Endodermal cell (in vitro differentiated cells): ENCODE results near the gene GOLM1. TPM values are rescaled to one million over a fixed set of nuclear protein-coding genes. Genes with fewer than 3 reads are reported as not detected.

Experiments used
- DNase-seq: peaks from one replicate; pipeline ENCODE4 v3.0.0-alpha.2; 2017
- H3K27ac ChIP-seq: 2 replicates; pipeline ENCODE4 v1.5.1; 2013; ENCODE audit warnings: mild to moderate bottlenecking, low read depth, low read length, moderate library complexity
- H3K27me3 ChIP-seq: 2 replicates; pipeline ENCODE4 v1.6.1; 2013; ENCODE audit warnings: mild to moderate bottlenecking, low read length, moderate library complexity; ENCODE audit not compliant: insufficient read depth, control insufficient read depth, poor library complexity, severe bottlenecking
- H3K36me3 ChIP-seq: 2 replicates; pipeline ENCODE4 v1.7.0; 2013; ENCODE audit warnings: mild to moderate bottlenecking, low read length, moderate library complexity; ENCODE audit not compliant: control insufficient read depth, insufficient read depth
- H3K4me1 ChIP-seq: one replicate; pipeline ENCODE4 v1.7.0; 2013; ENCODE audit warnings: low read length; ENCODE audit not compliant: control insufficient read depth, insufficient read depth
- H3K4me3 ChIP-seq: 2 replicates; pipeline ENCODE4 v1.5.1; 2013; ENCODE audit warnings: mild to moderate bottlenecking, low read length, moderate library complexity
- H3K9ac ChIP-seq: 2 replicates; pipeline ENCODE4 v1.6.1; 2013; ENCODE audit warnings: mild to moderate bottlenecking, low read length, moderate library complexity; ENCODE audit not compliant: poor library complexity, severe bottlenecking; ENCODE audit errors: extremely low read depth
- H3K9me3 ChIP-seq: 2 replicates; pipeline ENCODE4 v1.6.1; 2013; ENCODE audit warnings: mild to moderate bottlenecking, low read length, moderate library complexity; ENCODE audit not compliant: control insufficient read depth
- H3K27ac Mint-ChIP-seq: 2 replicates; pipeline ENCODE4 v1.8.0; 2020; ENCODE audit warnings: mixed read lengths
- H3K27me3 Mint-ChIP-seq: 2 replicates; pipeline ENCODE4 v1.8.0; 2021; ENCODE audit warnings: mild to moderate bottlenecking, mixed read lengths; ENCODE audit not compliant: insufficient read depth
- H3K36me3 Mint-ChIP-seq: 2 replicates; pipeline ENCODE4 v1.8.0; 2020; ENCODE audit warnings: low read depth, mixed read lengths
- H3K4me1 Mint-ChIP-seq: 2 replicates; pipeline ENCODE4 v1.8.0; 2020; ENCODE audit warnings: mixed read lengths
- H3K4me3 Mint-ChIP-seq: 2 replicates; pipeline ENCODE4 v1.8.0; 2020; ENCODE audit warnings: mild to moderate bottlenecking, moderate library complexity, mixed read lengths
- H3K9me3 Mint-ChIP-seq: 2 replicates; pipeline ENCODE4 v1.8.0; 2020; ENCODE audit warnings: mild to moderate bottlenecking, mixed read lengths
- WGBS, 2 experiments: methylation state at CpG; one replicate each; pipeline versions ENCODE4 v1.1.5 to v1.1.7; 2013; ENCODE audit warnings: missing lambda C conversion rate in 2 of 2, mixed read lengths in 1 of 2; ENCODE audit not compliant: insufficient coverage in 1 of 2, insufficient read length in 1 of 2; 5-methylcytosine and 5-hydroxymethylcytosine counted together
- total RNA-seq, 2 donors: library from RNA; stranded (reverse); fragmentation: NEBNext Ultra II Directional in 1 of 2; extraction: Animal tissue kit (Norgen Biotek cat#: 25700) in 1 of 2; gene quantifications; 2 replicates in 1 of 2; 3 replicates in 1 of 2; pipeline ENCODE4 v1.2.1, GENCODE V29; 2021
- TF ChIP-seq, protein P1 (sequence below): fragments of 200-600 bp; sonication (generic); conservative IDR thresholded peaks from 2 replicates; pipeline ENCODE4 v1.5.0; 2021; ENCODE audit warnings: antibody characterized with exemption, mild to moderate bottlenecking

The GOLM1 gene
- total RNA-seq, 2 donors from 2014 or later: 64.5 to 66.4 TPM

DNA sequence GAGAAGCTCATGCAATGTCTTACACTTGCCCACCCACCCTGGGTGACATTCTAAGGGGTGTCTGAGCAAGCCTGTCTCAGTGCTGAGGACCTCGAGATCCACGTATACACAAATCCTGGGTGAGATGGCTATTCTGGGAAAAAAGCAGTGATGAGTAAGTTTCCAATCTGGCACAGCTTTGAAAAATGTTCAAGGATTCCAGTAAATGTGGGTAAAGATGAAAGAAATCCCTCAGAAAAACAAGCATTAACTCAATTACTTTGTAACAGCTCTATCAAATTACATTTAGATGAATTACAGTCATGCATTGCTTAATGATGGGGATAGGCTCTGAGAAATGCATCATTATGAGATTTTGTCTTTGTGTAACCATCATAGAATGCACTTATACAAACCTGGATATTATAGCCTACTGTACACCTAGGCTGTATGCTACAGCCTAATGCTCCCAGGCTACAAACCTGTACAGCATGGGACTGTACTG lies 26.9 kb downstream of the GOLM1 start:
- no peak overlapping the region for H3K27ac Mint-ChIP-seq
- H3K4me1 ChIP-seq: peaks cover 3% of the 10 kb centered on the region

DNA sequence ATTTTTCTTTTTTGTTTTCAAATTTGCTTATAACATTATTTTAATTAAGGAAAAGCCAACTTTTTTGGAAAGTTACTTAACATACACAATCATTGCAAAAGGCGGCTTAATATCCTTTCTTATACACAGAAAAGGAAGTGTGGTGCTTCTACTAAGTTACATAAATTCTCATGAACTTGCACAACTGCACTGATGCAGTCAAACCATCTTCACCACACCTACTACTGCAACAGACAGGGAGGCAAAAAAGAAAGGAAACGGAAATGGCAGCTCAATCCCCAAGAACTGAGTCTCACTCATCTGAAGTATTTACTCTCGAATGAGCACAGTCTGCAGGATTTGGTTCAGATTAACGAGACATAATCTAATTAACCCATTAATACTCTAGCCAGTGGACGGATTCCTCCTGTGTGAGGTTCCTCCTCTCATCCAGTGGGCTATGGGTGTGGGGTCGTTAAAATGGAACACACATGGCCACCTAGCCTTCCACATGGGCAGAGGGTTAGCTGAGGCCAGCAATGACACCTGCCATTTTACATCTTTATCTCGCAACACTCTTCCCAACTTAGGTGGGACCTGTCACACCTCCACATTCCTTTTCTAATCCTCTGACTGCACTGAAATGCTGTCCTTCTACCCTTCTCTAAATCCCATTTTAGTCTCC lies 30.0 kb downstream of the GOLM1 start:
- H3K36me3 Mint-ChIP-seq: peaks cover 5% of the 10 kb centered on the region
- 86 to 90% methylated on average over 5 to 7 of the region's 7 CpGs for WGBS, 2 experiments
- H3K27me3 Mint-ChIP-seq: no peaks in the 10 kb centered on the region
- no peak overlapping the region for H3K27ac Mint-ChIP-seq
- Histone ChIP-seq H3K9me3 (no peaks in the 10 kb centered on the region), H3K27ac (no peak overlapping the region), H3K4me3 (no peak overlapping the region), H3K27me3 (no peaks in the 10 kb centered on the region), H3K9ac (no peak overlapping the region), H3K4me1 (peaks cover 3% of the 10 kb centered on the region), H3K36me3 (no peaks in the 10 kb centered on the region)
- no peak for DNase-seq
- H3K4me1 Mint-ChIP-seq: peaks cover 22% of the 10 kb centered on the region
- H3K4me3 Mint-ChIP-seq: no peak overlapping the region
- TF ChIP-seq, protein P1, sequence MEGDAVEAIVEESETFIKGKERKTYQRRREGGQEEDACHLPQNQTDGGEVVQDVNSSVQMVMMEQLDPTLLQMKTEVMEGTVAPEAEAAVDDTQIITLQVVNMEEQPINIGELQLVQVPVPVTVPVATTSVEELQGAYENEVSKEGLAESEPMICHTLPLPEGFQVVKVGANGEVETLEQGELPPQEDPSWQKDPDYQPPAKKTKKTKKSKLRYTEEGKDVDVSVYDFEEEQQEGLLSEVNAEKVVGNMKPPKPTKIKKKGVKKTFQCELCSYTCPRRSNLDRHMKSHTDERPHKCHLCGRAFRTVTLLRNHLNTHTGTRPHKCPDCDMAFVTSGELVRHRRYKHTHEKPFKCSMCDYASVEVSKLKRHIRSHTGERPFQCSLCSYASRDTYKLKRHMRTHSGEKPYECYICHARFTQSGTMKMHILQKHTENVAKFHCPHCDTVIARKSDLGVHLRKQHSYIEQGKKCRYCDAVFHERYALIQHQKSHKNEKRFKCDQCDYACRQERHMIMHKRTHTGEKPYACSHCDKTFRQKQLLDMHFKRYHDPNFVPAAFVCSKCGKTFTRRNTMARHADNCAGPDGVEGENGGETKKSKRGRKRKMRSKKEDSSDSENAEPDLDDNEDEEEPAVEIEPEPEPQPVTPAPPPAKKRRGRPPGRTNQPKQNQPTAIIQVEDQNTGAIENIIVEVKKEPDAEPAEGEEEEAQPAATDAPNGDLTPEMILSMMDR: no peak
- no peaks in the 10 kb centered on the region for H3K9me3 Mint-ChIP-seq

More for the DNA sequence above, 26.9 kb downstream of the GOLM1 start:
- no peaks in the 10 kb centered on the region for H3K27me3 ChIP-seq
- no peak overlapping the region for H3K4me3 ChIP-seq
- H3K27ac ChIP-seq: no peak overlapping the region
- TF ChIP-seq, protein P1: no peak
- Mint-ChIP-seq H3K9me3 (no peaks in the 10 kb centered on the region), H3K4me3 (no peak overlapping the region), H3K36me3 (peaks cover 26% of the 10 kb centered on the region), H3K4me1 (peaks cover 17% of the 10 kb centered on the region), H3K27me3 (no peaks in the 10 kb centered on the region)
- peaks cover 7% of the 10 kb centered on the region for H3K36me3 ChIP-seq
- DNase-seq: no peak
- WGBS, 2 experiments: 82 to 90% methylated on average over 2 of the region's 2 CpGs
- H3K9ac ChIP-seq: no peak overlapping the region
- H3K9me3 ChIP-seq: no peaks in the 10 kb centered on the region

DNA sequence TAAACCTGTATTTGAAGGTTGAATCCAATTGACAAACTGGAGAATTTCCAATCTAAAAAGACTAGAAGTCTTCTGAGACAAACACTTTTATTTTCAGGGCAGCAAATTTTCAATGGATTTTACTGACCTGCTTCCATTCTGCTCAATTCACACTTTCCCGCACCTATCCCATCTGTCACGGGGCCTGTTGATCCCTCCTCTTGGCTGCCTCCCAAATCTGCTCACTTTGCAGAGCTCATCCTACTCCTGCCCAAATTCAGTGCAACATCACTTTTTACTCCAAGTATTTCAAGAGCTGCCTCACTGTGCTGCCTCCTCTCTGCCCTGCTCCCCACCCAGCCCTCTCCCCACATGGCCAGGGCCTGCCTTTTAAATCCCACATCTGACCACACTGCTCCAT lies 35.1 kb downstream of the GOLM1 start:
- Histone ChIP-seq H3K4me1 (peaks cover 1% of the 10 kb centered on the region), H3K27me3 (no peaks in the 10 kb centered on the region), H3K27ac (no peak overlapping the region), H3K36me3 (no peaks in the 10 kb centered on the region), H3K9me3 (no peaks in the 10 kb centered on the region), H3K9ac (no peak overlapping the region), H3K4me3 (no peak overlapping the region)
- no peak overlapping the region for H3K4me3 Mint-ChIP-seq
- 93% methylated on average over 2 of the region's 2 CpGs for WGBS, 2 experiments
- H3K9me3 Mint-ChIP-seq: no peaks in the 10 kb centered on the region
- no peaks in the 10 kb centered on the region for H3K27me3 Mint-ChIP-seq
- no peak for DNase-seq
- H3K27ac Mint-ChIP-seq: no peak overlapping the region
- peaks cover 5% of the 10 kb centered on the region for H3K36me3 Mint-ChIP-seq
- TF ChIP-seq, protein P1: no peak
- H3K4me1 Mint-ChIP-seq: peaks cover 7% of the 10 kb centered on the region
